Caco-2 (cell line): Measurements from ENCODE around the gene F12. TPM values are rescaled to one million over a fixed set of nuclear protein-coding genes. Genes with fewer than 3 reads are reported as not detected.
"Not testable (repeated sequence)": the region's sequence is repeated elsewhere in the genome, so short reads cannot be mapped to it uniquely, and the experiment has no call there.

ENCODE experiments used
- BruUV-seq: library from RNA; stranded (reverse); fragments of 400-500 nt; replicated peaks from 2 replicates; lab custom pipeline; 2021; lab: Mats Ljungman, UMichigan
- CTCF ChIA-PET: fragments of 300-600 bp; sonication (Branson Sonifier 250); formaldehyde crosslinking; loops from one replicate; lab custom pipeline; 2022; ENCODE audit warnings: antibody characterized with exemption; lab: Charles Lee
- POLR2A ChIA-PET: fragments of 300-600 bp; sonication (Branson Sonifier 250); formaldehyde crosslinking; loops from one replicate; lab custom pipeline; 2022; ENCODE audit warnings: antibody characterized with exemption; lab: Charles Lee
- DNase-seq, 2 experiments: peaks; one replicate each; pipeline versions ENCODE4 v3.0.0 to v3.0.0-alpha.2; 2020 to 2022
- H3K27me3 ChIP-seq: replicated peaks from 2 replicates; pipeline ENCODE4 v1.6.0; 2011; ENCODE audit warnings: low read length; ENCODE audit not compliant: control insufficient read depth, insufficient read depth
- H3K36me3 ChIP-seq: 2 replicates; pipeline ENCODE4 v1.5.1; 2011; ENCODE audit warnings: low read length; ENCODE audit not compliant: control insufficient read depth, insufficient read depth
- H3K4me1 ChIP-seq: fragments of 250-450 bp; sonication (Bioruptor Pico); 2 replicates; pipeline ENCODE4 v1.5.1; 2020; ENCODE audit warnings: mild to moderate bottlenecking
- H3K4me3 ChIP-seq: 2 replicates; pipeline ENCODE4 v1.5.1; 2011; ENCODE audit warnings: low read depth, mild to moderate bottlenecking, control low read depth, low read length
- H3K9me3 ChIP-seq: fragments of 250-450 bp; sonication (Bioruptor Pico); 2 replicates; pipeline ENCODE4 v1.5.1; 2020; ENCODE audit warnings: mild to moderate bottlenecking, moderate library complexity
- H3K27ac Mint-ChIP-seq: one replicate; pipeline ENCODE4 v1.8.0; 2022; ENCODE audit warnings: mixed read lengths; ENCODE audit not compliant: unreplicated experiment
- H3K27me3 Mint-ChIP-seq: one replicate; pipeline ENCODE4 v1.8.0; 2022; ENCODE audit warnings: mixed read lengths; ENCODE audit not compliant: insufficient read depth, unreplicated experiment
- H3K36me3 Mint-ChIP-seq: one replicate; pipeline ENCODE4 v1.8.0; 2022; ENCODE audit warnings: mild to moderate bottlenecking, mixed read lengths; ENCODE audit not compliant: insufficient read depth, unreplicated experiment
- H3K4me1 Mint-ChIP-seq: one replicate; pipeline ENCODE4 v1.8.0; 2022; ENCODE audit warnings: low read depth, mixed read lengths; ENCODE audit not compliant: unreplicated experiment
- H3K4me3 Mint-ChIP-seq: one replicate; pipeline ENCODE4 v1.8.0; 2022; ENCODE audit warnings: mild to moderate bottlenecking, moderate library complexity, mixed read lengths; ENCODE audit not compliant: unreplicated experiment
- H3K9me3 Mint-ChIP-seq: one replicate; pipeline ENCODE4 v1.8.0; 2022; ENCODE audit warnings: mixed read lengths; ENCODE audit not compliant: unreplicated experiment
- intact Hi-C: fragments of 100-400 bp; cut with micrococcal nuclease; formaldehyde crosslinking; loops from one replicate; pipeline ENCODE4 v1.10.0; 2022; ENCODE audit not compliant: unreplicated experiment
- total RNA-seq: library from RNA; stranded (reverse); gene quantifications from 2 replicates; pipeline ENCODE4 v1.2.3, GENCODE V29; 2022
- TF ChIP-seq, protein P1 (sequence below), 2 experiments: fragments of 200-600 bp in 1 of 2; IDR thresholded peaks; 1 replicate in 1 of 2; 2 replicates in 1 of 2; pipeline versions ENCODE4 v1.5.1 to v1.8.0; 2011 to 2022; ENCODE audit warnings: antibody characterized with exemption in 1 of 2, control low read depth in 1 of 2, inconsistent platforms in 1 of 2, low read depth in 1 of 2, low read length in 1 of 2, mild to moderate bottlenecking in 1 of 2, moderate library complexity in 1 of 2; ENCODE audit not compliant: insufficient read depth in 1 of 2, severe bottlenecking in 1 of 2, unreplicated experiment in 1 of 2

The F12 gene
- total RNA-seq, 1 experiment from 2014 or later: 13.3 TPM

DNA sequence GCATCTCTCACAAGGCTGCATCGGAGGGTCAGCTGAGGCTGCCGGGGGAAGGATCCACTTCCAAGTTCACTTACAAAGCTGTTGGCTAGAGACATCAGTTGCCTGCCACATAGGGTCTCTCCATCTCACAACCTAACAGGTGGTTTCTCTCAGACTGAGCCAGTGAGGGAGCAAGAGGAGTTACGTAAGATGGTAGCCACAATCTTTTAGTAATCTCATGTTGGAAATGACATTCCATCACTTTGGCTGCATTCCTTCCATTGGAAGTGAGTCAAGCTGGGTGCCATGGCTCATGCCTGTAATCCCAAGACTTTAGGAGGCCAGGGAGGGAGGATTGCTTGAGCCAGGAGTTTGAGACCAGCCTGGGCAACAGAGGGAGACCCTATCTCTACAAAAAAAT lies 9.7 kb upstream of the F12 start:
- H3K9me3 Mint-ChIP-seq: no peaks in the 10 kb centered on the region
- Histone ChIP-seq H3K27me3 (no peaks in the 10 kb centered on the region), H3K36me3 (no peaks in the 10 kb centered on the region), H3K4me3 (no peak overlapping the region), H3K4me1 (no peaks in the 10 kb centered on the region), H3K9me3 (no peaks in the 10 kb centered on the region)
- BruUV-seq: no TSS peak
- H3K27me3 Mint-ChIP-seq: no peaks in the 10 kb centered on the region
- H3K4me1 Mint-ChIP-seq: no peaks in the 10 kb centered on the region
- CTCF ChIA-PET: interaction anchor here (1.2 kb wide), 1 partner anchor 15 kb away, joined by 6 read pairs; no protein-coding TSS in a partner anchor
- no peak for DNase-seq
- H3K27ac Mint-ChIP-seq: no peak overlapping the region
- intact Hi-C loops: no loop called here
- H3K4me3 Mint-ChIP-seq: no peak overlapping the region
- POLR2A ChIA-PET: no interaction called here
- TF ChIP-seq, protein P1, sequence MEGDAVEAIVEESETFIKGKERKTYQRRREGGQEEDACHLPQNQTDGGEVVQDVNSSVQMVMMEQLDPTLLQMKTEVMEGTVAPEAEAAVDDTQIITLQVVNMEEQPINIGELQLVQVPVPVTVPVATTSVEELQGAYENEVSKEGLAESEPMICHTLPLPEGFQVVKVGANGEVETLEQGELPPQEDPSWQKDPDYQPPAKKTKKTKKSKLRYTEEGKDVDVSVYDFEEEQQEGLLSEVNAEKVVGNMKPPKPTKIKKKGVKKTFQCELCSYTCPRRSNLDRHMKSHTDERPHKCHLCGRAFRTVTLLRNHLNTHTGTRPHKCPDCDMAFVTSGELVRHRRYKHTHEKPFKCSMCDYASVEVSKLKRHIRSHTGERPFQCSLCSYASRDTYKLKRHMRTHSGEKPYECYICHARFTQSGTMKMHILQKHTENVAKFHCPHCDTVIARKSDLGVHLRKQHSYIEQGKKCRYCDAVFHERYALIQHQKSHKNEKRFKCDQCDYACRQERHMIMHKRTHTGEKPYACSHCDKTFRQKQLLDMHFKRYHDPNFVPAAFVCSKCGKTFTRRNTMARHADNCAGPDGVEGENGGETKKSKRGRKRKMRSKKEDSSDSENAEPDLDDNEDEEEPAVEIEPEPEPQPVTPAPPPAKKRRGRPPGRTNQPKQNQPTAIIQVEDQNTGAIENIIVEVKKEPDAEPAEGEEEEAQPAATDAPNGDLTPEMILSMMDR (IDR thresholded peaks at IDR 0.05; ENCODE audit: insufficient read depth in 1 of 2, low read depth in 1 of 2, low read length in 1 of 2, severe bottlenecking in 1 of 2, unreplicated experiment in 1 of 2): no peak
- H3K36me3 Mint-ChIP-seq: no peaks in the 10 kb centered on the region

DNA sequence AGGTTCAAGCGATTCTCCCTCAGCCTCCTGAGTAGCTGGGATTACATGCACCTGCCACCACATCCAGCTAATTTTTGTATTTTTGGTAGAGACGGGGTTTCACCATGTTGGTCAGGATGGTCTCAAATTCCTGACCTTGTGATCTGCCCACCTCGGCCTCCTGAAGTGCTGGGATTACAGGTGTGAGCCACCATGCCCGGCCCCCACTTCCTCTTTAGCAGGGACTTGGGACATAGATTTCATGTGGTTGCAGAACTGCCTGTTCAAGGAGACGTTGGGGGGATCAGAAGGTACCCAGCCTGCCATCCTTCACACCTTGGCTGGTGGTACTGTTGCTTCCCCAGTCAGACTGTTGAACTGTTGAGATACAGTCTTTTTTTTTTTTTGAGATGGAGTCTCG lies 7.7 kb upstream of the F12 start:
- CTCF ChIA-PET: interaction anchor here (0.6 to 1.4 kb wide), 4 partner anchors 9 to 31 kb away, joined by 3 to 10 read pairs (median 6); partner anchors contain the start of gene GRK6
- H3K4me1 ChIP-seq, H3K27me3 ChIP-seq, H3K4me3 ChIP-seq, BruUV-seq, H3K9me3 Mint-ChIP-seq, H3K36me3 Mint-ChIP-seq, DNase-seq, H3K4me3 Mint-ChIP-seq, H3K36me3 ChIP-seq, H3K4me1 Mint-ChIP-seq, POLR2A ChIA-PET, H3K9me3 ChIP-seq, H3K27ac Mint-ChIP-seq, intact Hi-C loops, H3K27me3 Mint-ChIP-seq: not testable (repeated sequence)

DNA sequence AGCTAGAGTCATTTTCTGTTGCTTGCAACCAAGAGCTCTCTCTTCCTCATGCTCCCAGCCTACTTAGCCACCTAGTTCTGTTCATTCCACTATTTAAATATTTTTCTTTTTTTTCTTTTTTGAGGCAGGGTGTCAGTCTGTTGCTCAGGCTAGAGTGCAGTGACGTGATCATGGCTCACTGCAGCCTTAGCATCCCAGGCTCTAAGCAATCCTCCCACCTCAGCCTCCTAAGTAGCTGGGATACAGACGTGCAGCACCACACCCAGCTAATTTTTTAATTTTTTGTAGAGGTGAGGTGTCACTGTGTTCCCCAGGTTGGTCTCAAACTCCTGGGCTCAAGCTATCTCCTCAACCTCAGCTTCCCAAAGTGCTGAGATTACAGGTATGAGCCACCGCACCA lies 5.1 kb upstream of the F12 start:
- Histone ChIP-seq H3K4me3 (no peak overlapping the region), H3K27me3 (no peaks in the 10 kb centered on the region), H3K9me3 (no peaks in the 10 kb centered on the region), H3K36me3 (no peaks in the 10 kb centered on the region), H3K4me1 (no peaks in the 10 kb centered on the region)
- CTCF ChIA-PET: interaction anchor here (1.5 to 2.0 kb wide), 2 partner anchors 11 to 41 kb away, joined by 3 to 15 read pairs; no protein-coding TSS in a partner anchor
- no TSS peak for BruUV-seq
- Mint-ChIP-seq H3K36me3 (peaks cover 3% of the 10 kb centered on the region), H3K4me1 (no peaks in the 10 kb centered on the region), H3K9me3 (no peaks in the 10 kb centered on the region), H3K27ac (no peak overlapping the region), H3K4me3 (no peak overlapping the region), H3K27me3 (no peaks in the 10 kb centered on the region)
- intact Hi-C loops: no loop called here
- TF ChIP-seq, protein P1 (IDR thresholded peaks at IDR 0.05; ENCODE audit: insufficient read depth in 1 of 2, low read depth in 1 of 2, low read length in 1 of 2, severe bottlenecking in 1 of 2, unreplicated experiment in 1 of 2): no peak
- POLR2A ChIA-PET: no interaction called here
- DNase-seq: no peak
